GM21529 (cell line): ENCODE results near the gene PRKN.
"Not testable (repeated sequence)": the region's sequence is repeated elsewhere in the genome, so short reads cannot be mapped to it uniquely, and the experiment has no call there.

Experiments used
- ATAC-seq: cut with Tn5 transposase; IDR thresholded peaks from one replicate; pipeline ENCODE4 v1.9.1; 2021; ENCODE audit not compliant: unreplicated experiment

Gene PRKN

DNA sequence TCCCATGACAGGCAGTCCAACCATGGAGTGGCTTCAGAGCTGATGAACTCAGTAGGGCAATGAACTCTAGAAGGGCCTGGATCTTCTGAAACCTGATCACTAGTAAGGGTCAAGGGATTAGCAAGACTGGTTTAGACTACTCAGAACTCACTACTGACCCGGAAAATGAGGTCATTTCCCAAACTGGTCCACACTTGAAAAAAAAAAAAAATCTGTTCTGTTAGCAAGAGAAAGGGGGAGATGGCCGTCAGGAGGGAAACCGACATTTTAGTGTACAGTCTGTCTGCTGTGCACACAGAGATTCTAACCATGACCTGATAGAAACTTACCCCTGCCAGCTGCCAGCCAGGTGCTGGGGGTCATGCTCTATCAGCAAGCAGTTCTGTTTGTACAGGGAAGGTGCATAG, 1191.3 kb downstream of the PRKN start:
- ATAC-seq: no peak

DNA sequence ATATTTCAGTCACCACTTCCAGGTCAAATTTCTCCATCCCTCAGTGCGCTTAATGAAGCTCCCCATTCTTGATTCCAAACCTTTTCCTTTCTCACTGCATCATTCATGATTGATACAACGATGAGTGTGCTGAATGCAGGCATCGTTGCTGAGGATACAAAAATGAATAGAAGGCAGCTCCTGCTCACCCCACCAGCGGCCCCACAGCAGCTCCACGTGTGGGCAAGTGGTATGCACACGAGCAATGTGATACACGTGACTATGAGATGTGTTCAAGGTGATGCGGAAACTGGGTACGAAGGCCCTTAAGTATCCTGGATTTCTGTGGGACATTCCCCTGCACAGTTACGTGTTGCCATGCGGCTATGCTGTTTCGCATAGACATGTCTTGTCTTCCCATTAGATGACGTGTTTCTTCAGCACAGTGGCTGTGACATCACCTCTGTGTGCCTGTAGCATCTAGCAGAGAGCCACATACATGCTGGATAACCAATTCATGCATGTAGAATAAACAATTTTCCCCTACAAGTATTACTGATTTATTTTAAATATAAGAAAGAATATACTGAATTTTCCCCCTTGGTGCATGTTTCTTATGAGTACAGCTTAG, 1193.2 kb downstream of the PRKN start:
- ATAC-seq: no peak

DNA sequence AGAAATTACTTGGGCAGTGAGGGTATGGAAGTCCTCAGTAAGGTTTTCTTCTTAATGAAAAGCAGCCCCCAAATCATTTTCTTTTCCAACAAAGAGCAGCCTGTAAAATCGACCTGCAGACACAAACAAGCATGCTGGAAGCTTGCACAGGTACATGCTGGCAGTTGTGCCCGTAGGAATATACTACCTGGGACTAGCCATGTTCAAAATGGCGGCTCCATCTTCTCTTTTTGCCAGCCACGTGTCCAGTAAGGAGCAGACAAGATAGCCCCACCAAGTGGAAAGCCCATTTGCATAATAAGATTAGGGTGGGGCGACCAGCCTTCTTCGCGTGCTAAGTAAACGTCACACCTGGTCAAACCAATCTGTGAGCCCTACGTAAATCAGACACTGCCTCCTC, 1194.3 kb downstream of the PRKN start:
- ATAC-seq: no peak

GRCh38 chr6:161532536-161532935, 1195.0 kb downstream of the PRKN start:
- ATAC-seq: no peak

DNA sequence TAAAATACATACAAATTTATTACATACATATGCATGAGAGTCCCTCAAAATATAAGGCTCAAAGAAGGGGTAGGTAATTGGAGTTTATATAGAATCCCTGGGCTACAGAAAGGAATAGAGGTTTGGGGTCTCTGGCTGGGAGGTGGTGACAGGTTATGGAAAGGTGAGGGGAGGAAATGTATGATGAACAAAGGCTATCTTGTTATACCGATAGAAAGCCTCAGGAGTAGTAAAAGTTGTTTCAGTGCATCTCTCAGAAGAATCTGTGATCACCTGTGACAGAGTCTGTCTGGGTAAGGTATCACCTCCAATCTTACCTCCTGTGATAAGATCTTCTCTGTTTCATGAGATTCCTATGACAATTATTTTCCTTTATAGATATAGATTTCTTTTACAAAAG, 1200.8 kb downstream of the PRKN start:
- ATAC-seq: no peak

DNA sequence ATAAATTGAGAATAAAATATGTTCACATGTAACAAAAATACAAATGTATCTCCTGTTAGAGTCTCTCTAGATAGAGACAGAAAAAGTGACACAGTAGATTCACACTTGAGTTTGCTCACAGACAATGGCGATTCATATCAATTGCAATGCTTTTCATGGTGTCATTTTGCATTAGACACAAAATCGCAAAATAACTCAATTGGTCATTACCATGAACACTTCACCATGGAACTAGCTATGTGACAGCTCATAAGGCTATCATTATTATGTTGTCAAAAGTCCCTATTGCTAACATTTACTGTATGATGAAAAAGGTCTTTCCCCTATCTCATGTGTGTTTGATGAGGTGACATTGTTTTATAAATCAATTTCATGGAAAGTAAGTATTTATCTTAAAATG, 1204.2 kb downstream of the PRKN start:
- no peak for ATAC-seq

DNA sequence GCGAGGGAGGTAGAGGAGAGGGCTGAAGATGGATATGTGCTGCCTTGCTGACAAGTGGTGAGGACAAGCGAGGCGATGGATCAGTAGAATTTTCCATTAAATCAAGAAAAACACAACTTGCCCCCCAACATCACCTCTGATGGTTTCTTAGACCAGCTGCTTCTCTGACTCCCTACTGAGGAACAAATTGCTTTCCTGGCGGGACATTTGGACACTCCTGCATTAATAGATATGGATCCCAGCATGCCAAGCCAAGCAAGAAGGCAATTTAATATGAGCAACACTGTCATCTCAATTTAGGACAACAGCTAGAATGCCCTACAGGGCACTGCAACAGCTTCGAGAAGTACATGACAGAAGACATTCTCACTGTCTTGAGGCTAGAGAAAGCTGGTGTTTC, 1205.3 kb downstream of the PRKN start:
- ATAC-seq: no peak

DNA sequence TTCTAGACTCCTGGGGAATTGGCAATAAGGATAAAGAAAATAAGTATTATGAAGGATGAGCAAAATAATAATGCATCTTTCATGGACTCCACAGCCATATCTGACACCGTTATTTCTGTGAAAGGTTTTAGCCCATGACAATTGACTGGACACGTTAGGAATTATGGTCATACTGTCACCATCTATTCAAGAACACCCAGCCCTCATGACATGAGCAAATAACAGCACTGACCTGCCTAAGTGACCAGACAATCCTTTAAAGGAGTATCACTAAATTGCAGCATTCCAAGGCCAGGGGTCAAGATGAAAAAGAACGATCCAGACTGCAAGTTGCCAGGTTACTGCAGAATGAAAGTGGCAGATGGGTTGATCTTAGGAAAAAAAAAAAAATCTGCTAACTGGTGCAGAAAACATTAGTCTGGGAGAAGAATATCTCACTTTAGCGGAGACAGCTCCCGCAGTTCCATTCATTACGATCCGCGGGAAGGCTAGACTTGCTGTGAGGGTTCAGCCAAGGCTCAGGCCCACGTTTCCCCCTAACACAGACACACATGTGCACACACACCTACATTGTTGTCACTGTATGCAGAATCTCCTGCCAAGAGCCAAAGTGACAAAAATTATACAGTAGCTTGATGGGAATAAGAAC, 1216.0 kb downstream of the PRKN start:
- ATAC-seq: no peak

GRCh38 chr6:161508341-161508740, 1219.2 kb downstream of the PRKN start:
- no peak for ATAC-seq

DNA sequence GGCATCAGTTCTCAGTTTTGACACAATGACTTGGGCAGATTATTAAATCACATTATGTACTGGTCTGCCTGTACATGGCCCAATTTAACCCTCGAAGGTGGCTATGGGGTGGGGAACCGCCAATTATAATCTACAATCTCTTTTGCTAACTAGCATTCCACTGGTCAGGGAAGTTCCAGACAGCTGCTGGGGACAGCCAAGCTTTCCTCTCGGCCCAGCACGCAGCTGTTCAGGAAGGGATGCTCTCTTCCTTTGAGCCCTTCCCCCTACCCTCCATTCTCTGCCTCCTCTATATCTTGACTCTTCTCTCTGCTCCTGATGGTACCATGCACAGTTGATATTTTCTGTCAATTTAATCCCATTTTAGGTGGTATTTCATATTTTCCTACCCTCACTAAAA, 1220.2 kb downstream of the PRKN start:
- ATAC-seq: no peak

GRCh38 chr6:161503570-161503969, 1224.0 kb downstream of the PRKN start:
- ATAC-seq: no peak

DNA sequence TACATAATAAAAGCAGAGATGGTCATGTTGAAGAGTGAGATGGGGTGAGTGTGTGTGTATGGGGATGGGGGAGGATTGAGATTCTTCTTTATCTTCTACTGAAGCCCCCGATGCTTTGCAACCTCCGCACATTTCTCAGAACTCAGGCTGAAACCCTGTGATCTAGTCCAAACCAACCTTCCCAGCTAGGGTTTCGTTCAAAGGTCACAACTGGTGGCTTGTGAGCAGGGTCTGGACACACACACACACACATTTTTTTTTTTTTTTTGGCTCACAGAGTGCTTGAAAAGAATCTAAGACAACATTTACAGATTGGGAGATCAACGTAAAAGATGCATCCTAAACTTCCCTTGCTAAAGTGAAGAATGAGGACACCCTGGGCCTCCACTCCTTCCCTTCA, 1228.7 kb downstream of the PRKN start:
- no peak for ATAC-seq

GRCh38 chr6:161498359-161498758, 1229.2 kb downstream of the PRKN start:
- peak; percentile 57 for ATAC-seq

DNA sequence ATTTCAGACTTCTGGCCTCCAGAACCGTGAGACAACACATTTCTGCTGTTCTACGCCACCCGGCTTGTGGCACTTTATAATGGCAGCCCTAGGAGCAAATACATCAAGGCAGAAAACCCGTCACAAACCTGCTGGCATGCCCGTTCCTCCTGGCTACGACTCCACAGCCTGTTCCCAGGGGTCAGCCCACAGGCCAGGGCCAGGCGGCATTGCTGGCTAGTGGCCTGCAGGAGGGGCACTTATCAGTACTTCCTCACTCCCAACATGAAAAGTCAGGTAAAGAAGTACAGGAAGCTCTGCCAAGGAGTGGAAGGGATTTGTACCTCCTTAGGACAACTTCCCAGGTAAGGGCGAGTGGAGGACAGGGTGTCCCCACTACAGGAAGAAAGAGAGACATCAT, 1230.6 kb downstream of the PRKN start:
- ATAC-seq: no peak

- not testable (repeated sequence) for ATAC-seq
These were observed 1231.3 kb downstream of the PRKN start for GRCh38 chr6:161496271-161496670.

DNA sequence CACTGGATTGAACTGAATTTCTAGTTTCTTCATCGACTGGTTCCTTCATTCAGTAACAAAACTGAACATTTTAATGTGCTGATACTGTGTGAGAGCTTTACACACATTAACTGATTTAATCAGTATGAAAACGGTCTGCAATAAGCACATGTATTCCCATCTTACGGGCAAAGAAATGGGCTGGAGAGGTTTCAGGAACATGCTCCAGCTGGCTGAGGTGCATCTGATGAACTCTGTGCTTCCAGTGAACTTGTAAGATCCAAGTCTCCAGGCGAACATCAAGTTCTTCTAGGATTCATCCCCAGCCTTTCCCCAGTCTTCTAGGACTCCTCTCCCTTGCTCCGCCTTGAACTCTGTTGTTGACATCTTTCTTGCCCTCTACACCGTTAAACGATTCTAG, 1233.0 kb downstream of the PRKN start:
- no peak for ATAC-seq

- ATAC-seq: no peak
These were observed 1233.9 kb downstream of the PRKN start for GRCh38 chr6:161493576-161494118.

- ATAC-seq: no peak
These were observed 1237.8 kb downstream of the PRKN start for GRCh38 chr6:161489626-161490306.

DNA sequence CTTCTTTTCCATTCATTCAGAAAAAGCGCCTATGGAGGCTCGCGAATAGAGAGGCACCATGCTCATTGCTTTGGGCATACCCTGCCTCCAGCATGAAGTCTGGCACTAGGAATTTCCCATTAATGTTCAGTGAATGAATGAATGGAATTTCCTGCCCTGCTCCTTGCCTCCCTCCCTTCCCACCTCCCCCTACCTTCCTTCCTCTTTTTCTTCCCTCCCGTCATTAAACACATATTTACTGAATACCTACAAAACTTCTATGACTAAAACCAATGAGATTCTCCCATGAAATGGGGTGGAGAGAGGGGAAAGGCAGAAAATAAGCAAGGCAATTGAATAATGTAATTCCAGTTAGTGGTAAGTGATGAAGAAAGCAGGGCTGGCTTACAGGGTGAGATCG, 1239.9 kb downstream of the PRKN start:
- no peak for ATAC-seq

GRCh38 chr6:161487217-161487531, 1240.4 kb downstream of the PRKN start:
- no peak for ATAC-seq

GRCh38 chr6:161486361-161487216, 1241.0 kb downstream of the PRKN start:
- no peak for ATAC-seq

- ATAC-seq: no peak
These were observed 1245.1 kb downstream of the PRKN start for GRCh38 chr6:161482517-161482858.
